ENCODE data around the gene VWC2. TPM values are rescaled to one million over a fixed set of nuclear protein-coding genes. Genes with fewer than 3 reads are reported as not detected.

The VWC2 gene
- not detected in 2 replicates for total RNA-seq (2012; rRNA removed)
- not detected in 2 replicates for polyA plus RNA-seq (2012; rRNA removed)
- not detected in 2 replicates for polyA plus RNA-seq (2012; cell fraction: cytosol; rRNA removed)
- not detected in 2 replicates for polyA plus RNA-seq (2012; cell fraction: nucleus; rRNA removed; ENCODE audit: low replicate concordance)
- Bru-seq, nascent RNA, result not detected
- BruChase-seq, experiment 1, labeled RNA remaining after a 6-hour chase, result not detected
- BruChase-seq, experiment 2, labeled RNA remaining after a 2-hour chase, result not detected
- long read RNA-seq, result 0 reads

GRCh38 chr7:49773218-49773935 is at the start of gene VWC2:
VWC2 (plus strand) TSS chr7:49773638; CDS start chr7:49775436, 1,798 bp downstream.
- Histone ChIP-seq H4K91ac (ENCODE audit: insufficient read depth, low read depth, low read length) (no peak within 1 kb of the TSS), H2AK9ac (replicated peaks; ENCODE audit: low read depth, low read length, poor library complexity) (no peak within 1 kb of the TSS), H3K18ac (ENCODE audit: low read depth, low read length) (no peak within 1 kb of the TSS), H3K4me2 (ENCODE audit: low read depth, low read length) (no peak within 1 kb of the TSS), H2AK5ac (ENCODE audit: low read depth, low read length) (no peak within 1 kb of the TSS), H3K23ac (ENCODE audit: low read depth, low read length) (no peak within 1 kb of the TSS), H4K20me1 (ENCODE audit: insufficient read depth, low read length) (no peaks in the 10 kb centered on the region), H2BK5ac (ENCODE audit: low read depth, low read length, poor library complexity, severe bottlenecking) (no peak within 1 kb of the TSS), H2BK15ac (ENCODE audit: low read depth, low read length) (no peak within 1 kb of the TSS), H3K9me3 (ENCODE audit: control insufficient read depth, insufficient read depth, low read length) (no peaks in the 10 kb centered on the region), H2BK120ac (ENCODE audit: low read depth, low read length) (no peak within 1 kb of the TSS), H3K14ac (replicated peaks; ENCODE audit: low read depth, low read length) (no peak within 1 kb of the TSS), H3K27ac (ENCODE audit: insufficient read depth, low read length) (no peak within 1 kb of the TSS), H4K5ac (ENCODE audit: low read depth, low read length) (no peak within 1 kb of the TSS), H3K79me1 (ENCODE audit: low read depth in 1 of 2, low read length in 2 of 2) (no peaks in the 10 kb centered on the region), H3K4ac (ENCODE audit: low read depth, low read length) (no peak within 1 kb of the TSS), H3K9me1 (ENCODE audit: insufficient read depth, low read length) (no peaks in the 10 kb centered on the region), H2AFZ (replicated peaks; ENCODE audit: low read length, poor library complexity) (no peak within 1 kb of the TSS), H3K4me3 (ENCODE audit: insufficient read depth, low read depth, low read length) (no peak within 1 kb of the TSS), H3K4me1 (ENCODE audit: control insufficient read depth, insufficient read depth, low read length) (no peaks in the 10 kb centered on the region), H2BK20ac (ENCODE audit: low read depth, low read length) (no peak within 1 kb of the TSS), H3K9ac (ENCODE audit: low read depth, low read length) (no peak within 1 kb of the TSS), H3K56ac (ENCODE audit: extremely low read depth, insufficient read depth, low read length) (no peak within 1 kb of the TSS), H3K27me3 (ENCODE audit: control insufficient read depth, insufficient read depth, low read length) (peaks cover 5% of the 10 kb centered on the region; the same call in 1 of the 2 replicates), H3K36me3 (ENCODE audit: control insufficient read depth, insufficient read depth, low read length) (no peaks in the 10 kb centered on the region), H4K8ac (ENCODE audit: low read depth in 2 of 2, low read length in 2 of 2) (no peak within 1 kb of the TSS)
- in situ Hi-C loops (cut with MboI; ENCODE audit: low sequenced_read_pairs), result no loop called here
- POLR2A ChIA-PET (ENCODE audit: unreplicated experiment), result interaction anchor here (0.6 kb wide), 1 partner anchor 22 kb away, joined by 4 read pairs; no protein-coding TSS in a partner anchor
- ATAC-seq (ENCODE audit: low read depth), result no peak
- BruUV-seq (replicated peaks), result no TSS peak
- CTCF ChIA-PET, result no interaction called here
- TF ChIP-seq RAD21 (IDR thresholded peaks at IDR 0.05; ENCODE audit: low read length), result no peak
- TF ChIP-seq POLR2A (IDR thresholded peaks at IDR 0.05; ENCODE audit: low read depth, low read length), result no peak
- no peak for TF ChIP-seq ELK1 (IDR thresholded peaks at IDR 0.05; ENCODE audit: borderline replicate concordance, low read depth, low read length)
- TF ChIP-seq MAZ (IDR thresholded peaks at IDR 0.05; ENCODE audit: borderline replicate concordance, low read depth, low read length), result no peak
- no peak for TF ChIP-seq NFE2L2 (IDR thresholded peaks at IDR 0.05; ENCODE audit: low read depth, low read length)
- no peak for TF ChIP-seq MXI1 (IDR thresholded peaks at IDR 0.05; ENCODE audit: borderline replicate concordance, low read depth, low read length)
- dilution Hi-C loops (cut with HindIII; ENCODE audit: low sequenced_read_pairs, unreplicated experiment), result no loop called here
- intact Hi-C loops (cut with micrococcal nuclease), result no loop called here
- 9% methylated on average over 33 of the region's 75 CpGs; no CpG with 5 or more reads in 1 of the 2 experiments for WGBS, 2 experiments (ENCODE audit: extremely low coverage in 2 of 2, insufficient read length in 1 of 2)
- DNase-seq, result no peak

Measured in IMR-90 (cell line).